ENCODE results near the gene COL4A2. TPM values are rescaled to one million over a fixed set of nuclear protein-coding genes. Genes with fewer than 3 reads are reported as not detected.

Gene COL4A2
- polyA plus RNA-seq, 4 donors: 384 to 475 (median 465) TPM

DNA sequence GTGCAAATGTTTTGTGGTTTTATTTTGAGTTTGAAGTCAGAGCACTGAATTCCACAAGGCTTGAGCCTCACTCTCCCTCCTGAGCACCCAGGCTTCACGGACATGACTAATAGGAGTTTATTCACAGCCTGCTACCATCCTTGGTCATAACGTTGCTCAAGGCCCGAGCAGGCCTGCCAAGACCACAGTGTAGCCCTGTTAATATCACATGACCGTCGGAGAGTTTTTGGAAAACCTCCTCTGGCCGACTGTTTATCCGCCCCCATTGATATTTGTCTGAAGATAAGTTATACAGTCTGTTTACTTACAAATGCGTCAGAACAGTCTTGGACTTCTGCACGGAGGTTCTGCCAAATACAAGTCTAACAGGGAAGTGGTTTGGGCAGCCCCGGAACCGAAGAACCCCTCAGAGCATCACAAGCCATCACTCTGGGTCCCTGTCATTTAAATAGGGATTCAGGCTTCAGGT, 89.9 kb downstream of the COL4A2 start:
- no peak for DNase-seq (ENCODE audit: low read depth in 4 of 4, low spot score in 3 of 4)

DNA sequence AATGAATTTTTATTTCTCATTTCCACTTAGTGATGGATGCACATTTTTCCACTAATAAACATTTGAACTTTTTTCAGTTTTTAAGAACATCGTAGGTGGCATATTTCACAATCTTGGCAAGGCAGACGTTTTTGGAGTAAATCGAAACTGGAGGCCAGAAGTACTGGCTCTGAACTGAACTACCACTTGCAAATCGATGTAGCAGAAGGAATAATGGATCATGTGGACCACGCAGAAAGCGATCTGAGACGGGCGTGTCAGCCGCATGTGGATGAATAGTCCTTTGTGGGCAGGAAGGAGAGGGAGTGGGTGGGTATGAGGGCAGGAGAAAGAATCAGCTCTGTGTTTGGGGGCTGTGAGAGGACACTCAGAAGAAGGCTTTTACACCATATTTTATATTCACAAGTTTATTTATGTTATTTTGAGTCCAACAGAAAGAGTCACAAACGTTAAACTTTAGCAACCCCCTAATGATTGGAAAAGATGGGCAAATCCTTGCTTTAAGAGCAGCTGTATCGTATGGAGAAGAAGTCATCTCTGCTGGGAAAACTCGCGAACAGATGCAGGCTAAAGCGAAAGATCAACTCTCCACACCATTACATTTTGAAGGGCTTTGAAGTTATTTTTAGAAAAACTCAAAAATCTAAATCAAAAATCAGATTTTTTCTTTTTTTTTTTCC, 90.5 kb downstream of the COL4A2 start:
- DNase-seq (ENCODE audit: low read depth in 4 of 4, low spot score in 3 of 4): no peak

DNA sequence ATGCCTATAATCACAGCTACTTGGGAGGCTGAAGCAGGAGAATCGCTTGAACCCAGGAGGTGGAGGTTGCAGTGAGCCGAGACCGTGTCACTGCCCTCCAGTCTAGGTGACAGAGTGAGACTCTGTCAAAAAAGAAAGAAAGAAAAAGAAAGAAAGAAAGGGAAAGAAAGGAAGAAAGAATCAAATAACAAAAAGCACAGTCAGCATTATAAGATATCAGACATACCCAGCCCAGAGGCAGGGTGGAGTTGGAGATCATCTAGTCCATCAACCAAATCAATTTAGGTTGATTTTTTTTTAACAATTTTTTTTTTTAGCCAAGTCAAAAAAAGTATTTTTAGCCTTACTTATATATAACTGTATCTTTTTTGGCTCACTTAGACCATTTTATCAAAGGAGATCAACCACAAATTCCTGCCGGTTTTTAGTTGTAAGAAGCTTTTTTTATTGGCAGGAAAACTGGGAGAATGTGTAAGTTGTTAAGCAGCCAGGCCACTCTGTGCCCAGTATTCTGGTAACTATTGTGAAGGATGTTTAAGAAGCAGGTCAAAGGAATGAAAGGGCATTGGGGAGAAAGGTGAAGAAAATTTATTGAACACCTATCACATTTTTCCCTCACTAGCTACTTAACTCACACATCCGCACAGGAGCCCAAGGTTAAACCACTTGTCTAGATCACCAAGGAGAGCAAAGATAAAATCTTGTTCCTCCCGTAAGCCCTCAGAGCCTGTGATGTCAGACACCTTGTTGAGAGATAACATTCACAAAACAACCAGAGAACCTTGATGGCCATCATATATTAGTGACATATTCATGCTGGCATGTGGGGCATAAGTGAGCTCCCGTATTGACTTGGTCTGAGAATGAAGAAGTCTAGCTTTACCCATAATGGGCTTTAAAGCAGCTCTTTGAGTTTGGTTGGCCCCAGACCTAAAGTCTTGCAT, 91.8 kb downstream of the COL4A2 start:
- no peak for DNase-seq (ENCODE audit: low read depth in 4 of 4, low spot score in 3 of 4)

DNA sequence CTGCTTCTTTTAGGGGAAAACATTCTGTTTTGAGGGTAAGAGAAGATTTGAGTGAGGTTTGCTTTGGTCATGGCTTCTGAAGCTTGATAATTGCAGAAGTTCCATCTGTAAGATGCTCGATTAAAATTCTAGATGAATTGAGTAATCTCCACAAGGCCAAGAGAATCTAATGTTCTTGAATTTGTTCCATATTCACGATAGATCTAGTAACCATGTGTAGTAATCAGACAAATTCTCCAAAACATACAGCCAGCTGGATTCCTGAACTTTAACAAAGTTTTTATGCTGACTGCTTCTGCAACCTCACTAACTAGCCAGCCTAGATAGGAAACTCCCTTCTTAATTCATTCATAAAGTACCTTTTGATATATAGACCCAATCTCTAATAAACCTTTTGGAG, 92.7 kb downstream of the COL4A2 start:
- DNase-seq (ENCODE audit: low read depth in 4 of 4, low spot score in 3 of 4): no peak

DNA sequence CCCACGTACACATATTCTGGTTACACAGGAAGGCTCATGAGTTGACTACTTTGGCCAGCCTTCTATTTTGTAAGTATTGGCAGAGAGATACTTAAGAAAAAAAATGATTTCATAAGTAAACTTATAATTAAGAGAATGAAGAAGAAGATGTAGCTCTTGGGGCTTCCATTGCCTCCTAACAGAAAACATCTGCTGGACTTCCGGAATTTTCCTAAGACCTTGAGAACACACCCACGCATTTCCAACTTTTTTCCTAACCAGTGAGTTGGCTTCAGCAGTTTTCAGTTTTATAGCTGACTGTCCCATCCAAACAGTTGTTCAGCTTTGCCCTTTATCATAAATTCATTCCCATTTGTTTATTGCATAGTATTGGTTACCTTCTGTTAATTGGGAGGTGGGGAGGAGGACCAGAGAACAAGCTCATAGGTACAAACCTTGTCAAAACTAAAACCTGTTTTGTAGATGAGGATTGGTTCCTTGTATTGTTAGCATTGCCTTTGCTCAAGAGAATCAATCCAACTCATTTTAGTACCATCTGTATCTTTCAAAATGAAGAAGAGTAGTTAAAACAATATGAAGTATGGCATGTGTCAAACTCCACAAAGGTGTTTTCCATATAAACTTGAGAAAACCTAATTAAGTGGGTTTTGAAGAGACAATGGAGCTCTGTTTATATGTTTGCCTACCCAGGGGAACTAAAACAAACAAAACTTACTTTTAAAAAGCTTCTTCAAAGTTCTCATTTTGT, 93.9 kb downstream of the COL4A2 start:
- DNase-seq (ENCODE audit: low read depth in 4 of 4, low spot score in 3 of 4): no peak

DNA sequence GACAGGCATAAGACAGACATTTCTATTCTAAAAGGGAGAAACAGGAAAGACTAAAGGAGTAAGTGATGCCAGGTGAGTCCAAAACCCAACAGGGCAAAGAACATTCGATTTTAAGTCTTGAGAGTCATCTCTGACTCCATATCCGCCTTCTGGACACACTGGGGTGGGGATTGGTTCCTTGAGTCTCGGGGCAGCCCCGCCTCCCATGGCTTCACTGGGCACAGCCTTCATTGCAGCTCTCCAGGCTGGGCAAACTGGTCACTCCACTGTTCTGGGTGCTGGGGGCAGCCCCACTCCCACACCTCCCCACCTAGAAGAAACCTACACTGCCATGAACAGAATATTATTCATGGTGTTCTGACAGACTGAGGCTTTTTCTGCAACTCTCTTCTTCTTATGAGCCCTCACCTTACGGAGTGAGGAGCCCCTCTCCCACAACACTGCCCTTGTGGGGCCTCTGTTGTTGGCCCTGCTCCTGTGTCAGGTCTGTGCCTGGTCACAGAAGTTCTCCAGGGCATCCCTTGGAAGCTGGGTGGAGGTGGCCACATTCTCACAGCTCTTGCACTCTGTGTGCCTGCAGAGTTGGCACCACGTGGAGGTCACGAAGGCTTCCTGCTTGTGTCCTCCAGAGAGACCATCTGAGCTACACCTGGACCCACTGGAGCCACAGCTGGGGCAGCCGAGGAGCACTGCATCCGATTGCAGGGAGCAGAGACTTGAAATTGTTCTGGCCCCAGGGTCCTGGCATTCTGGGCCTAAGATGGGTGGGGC, 95.4 kb downstream of the COL4A2 start:
- DNase-seq (ENCODE audit: low read depth in 4 of 4, low spot score in 3 of 4): no peak

DNA sequence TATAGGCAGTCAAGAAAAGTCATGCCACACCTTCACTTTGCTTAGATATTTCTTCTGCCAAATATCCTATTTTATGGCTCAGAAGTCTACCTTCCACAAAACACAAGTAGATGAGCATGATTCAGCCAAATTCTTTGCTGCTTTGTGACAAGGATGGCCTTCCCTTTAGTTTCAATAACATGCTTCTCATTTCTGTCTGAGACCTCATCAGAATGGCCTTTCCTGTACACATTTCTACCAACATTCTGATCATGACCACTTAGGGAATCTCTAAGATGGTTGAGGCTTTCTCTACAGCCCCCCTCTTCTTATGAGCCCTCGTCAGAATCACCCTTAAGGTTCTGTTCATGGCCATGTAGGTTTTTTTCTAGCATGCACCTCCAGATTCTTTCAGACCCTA, 96.2 kb downstream of the COL4A2 start:
- DNase-seq (ENCODE audit: low read depth in 4 of 4, low spot score in 3 of 4): no peak

DNA sequence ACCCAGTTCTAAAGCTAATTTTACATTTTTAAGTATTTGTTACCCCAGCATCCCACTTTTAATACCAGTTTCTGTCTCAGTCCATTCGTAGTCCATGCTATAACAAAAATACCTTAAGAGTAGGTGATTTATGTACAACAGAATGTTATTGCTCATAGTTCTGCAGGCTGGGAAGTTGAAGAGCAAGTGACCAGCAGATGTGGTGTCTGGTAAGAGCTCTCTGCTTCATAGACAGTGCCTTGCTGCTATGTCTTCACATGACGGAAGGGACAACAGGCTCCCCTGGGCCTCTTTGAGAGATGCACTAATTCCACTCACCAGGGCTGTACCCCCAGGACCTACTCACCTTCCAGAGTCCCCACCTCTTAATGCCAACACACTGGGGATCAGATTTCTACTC, 96.6 kb downstream of the COL4A2 start:
- DNase-seq (ENCODE audit: low read depth in 4 of 4, low spot score in 3 of 4): no peak

DNA sequence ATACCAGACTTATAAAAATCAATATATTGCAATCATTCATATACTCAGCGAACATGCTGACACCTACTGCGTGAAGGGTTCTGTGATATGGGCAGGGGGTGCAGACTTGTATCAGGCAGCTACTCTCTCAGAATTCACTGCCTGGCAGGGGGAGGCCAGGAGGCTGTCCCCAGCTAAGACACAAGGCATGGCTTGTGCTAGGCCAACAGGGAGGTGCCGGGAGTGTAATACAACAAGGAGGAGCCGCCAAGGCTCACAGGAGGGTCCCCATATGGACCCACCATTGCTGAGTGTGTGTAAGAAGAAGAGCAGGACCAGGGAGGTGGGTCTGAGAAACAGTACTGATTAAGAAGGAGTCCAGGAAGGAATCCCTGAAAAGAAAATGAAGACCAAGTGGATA, 97.2 kb downstream of the COL4A2 start:
- no peak for DNase-seq (ENCODE audit: low read depth in 4 of 4, low spot score in 3 of 4)

DNA sequence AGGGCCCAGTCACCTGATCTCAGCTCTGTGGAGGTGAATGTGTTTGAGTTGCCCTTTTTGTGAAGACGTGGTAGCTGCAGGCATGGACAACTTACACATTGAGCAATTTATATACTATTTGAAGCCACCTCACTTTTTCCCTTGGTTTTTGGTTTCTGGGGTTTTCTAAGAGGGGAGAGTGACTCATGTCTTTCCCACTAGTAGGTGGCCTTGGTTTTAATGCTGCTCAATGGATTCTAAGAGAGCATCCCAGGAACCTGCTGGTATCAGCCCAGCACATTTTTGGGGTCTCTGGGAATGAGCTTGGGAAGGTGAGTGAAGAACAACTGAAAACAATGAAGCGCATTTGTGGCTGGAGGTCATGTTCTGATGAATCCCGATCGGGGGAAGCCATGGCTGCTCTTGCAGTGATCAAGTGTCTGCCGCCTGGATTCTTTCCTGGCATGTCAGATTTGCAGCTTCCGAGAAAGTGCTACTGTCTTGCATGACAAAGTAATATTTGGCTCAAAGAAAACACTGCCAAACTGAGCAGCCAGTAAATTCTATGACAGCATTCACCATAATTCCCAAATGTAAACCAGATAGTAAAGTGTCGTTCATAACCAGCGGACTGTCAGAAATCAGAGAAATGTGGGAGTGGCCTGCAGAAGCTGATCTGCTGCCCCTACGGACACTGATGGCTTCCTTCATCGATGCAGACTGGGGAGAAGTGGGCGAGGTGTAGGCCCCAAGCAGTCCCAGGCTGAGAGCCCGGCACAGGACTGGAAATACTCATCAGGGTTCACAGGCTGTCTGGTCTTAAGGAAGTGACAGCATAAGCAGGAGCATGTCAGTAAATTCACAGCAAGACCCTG, 98.7 kb downstream of the COL4A2 start:
- DNase-seq (ENCODE audit: low read depth in 4 of 4, low spot score in 3 of 4): no peak

DNA sequence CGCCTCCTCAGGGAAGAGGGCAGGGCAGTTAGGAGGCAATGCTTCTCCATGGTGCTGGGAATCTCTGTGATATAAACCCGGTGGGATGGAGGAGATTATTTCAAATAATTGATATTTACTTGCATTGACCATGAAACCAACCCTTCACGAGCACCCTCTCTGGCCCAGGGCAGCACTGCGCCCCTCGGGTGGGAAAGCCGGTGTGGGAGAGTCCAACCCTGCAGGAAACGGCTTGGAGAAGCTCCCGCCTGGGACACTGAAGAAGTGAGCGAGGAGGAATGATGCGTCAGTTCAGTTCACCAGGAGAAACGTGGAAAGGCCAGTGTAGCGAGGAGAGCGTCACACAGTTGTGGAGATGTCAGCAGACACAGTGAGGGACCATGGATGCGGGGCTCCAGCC, 99.9 kb downstream of the COL4A2 start:
- no peak for DNase-seq (ENCODE audit: low read depth in 4 of 4, low spot score in 3 of 4)

DNA sequence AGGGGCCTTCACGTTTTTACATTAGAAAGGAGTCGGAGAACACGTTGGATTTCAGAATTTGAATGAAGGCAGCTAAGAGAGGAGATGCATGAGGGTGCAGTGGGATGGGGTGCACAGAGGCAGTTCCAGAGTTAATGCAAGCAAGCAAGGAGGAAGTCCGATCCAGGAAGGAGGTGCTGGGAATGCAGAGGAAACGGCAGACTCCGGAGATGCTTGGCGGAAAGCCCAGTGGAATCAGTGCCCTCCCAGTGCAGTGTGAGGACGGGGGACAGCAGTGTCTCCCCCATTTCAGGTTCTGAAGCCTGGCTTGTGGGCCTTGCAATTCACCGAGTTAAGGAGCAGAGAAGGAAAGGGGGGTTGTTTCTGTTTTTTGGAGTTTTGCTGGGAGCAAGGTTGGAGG, 100.4 kb downstream of the COL4A2 start:
- DNase-seq (ENCODE audit: low read depth in 4 of 4, low spot score in 3 of 4): no peak

DNA sequence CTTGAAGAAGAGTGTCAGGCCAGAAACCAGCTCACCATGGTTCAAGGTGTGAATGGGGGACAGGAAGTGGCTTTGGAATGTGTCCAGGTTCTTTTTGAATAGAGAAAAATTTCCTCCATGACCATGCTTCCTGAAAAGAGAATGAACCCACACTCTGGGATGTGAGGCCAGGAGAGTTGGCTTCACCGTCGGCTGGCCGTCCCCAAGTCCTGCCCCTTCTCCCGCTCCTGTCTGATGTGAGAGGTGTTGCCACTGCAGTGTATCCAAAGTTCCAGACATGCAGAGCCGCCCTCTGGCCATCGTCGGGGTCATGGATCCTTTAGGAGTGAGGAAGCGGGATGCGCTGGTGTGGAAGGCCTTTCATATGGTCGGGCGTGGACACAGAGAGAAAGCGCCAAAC, 101.2 kb downstream of the COL4A2 start:
- DNase-seq (ENCODE audit: low read depth in 4 of 4, low spot score in 3 of 4): no peak

DNA sequence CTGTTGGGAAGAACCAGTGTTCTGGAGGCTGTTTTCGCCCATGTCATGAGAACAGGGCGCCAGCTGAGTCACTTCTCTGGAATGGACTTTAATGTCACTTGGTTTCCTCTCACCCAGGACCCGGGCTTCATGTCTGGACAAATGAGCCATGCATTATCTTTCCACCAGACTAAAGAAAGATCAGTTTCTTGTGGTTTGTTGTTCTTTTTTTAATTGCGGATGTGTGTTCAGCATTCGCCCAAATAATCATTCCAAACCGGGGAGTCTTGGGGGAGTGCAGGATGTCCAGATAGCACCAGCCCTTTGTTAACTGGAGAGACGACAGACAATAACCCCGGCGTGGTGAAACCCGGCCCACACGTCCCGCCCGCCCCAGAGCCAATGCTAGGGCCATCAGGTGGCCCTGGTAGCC, 102.5 kb downstream of the COL4A2 start:
- no peak for DNase-seq (ENCODE audit: low read depth in 4 of 4, low spot score in 3 of 4)

DNA sequence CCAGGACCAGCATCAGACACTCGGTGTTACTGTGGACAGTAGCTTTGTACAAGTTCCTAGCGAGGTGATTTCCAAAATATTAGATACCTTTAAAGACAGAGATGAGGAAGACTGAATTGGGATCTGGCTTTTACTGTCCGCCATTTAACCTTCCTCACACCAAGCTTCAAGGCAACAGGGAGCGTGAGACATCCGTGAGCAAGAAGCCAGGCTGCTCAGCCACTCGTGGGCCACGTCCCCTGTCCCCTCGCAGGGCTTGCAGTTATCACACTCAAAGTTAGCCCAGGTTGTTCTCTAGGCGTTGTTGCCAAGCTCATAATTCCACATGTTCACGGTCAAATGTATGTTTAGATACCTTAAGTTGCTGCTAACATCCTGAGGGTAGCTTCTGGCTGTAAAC, 102.9 kb downstream of the COL4A2 start:
- DNase-seq (ENCODE audit: low read depth in 4 of 4, low spot score in 3 of 4): no peak

DNA sequence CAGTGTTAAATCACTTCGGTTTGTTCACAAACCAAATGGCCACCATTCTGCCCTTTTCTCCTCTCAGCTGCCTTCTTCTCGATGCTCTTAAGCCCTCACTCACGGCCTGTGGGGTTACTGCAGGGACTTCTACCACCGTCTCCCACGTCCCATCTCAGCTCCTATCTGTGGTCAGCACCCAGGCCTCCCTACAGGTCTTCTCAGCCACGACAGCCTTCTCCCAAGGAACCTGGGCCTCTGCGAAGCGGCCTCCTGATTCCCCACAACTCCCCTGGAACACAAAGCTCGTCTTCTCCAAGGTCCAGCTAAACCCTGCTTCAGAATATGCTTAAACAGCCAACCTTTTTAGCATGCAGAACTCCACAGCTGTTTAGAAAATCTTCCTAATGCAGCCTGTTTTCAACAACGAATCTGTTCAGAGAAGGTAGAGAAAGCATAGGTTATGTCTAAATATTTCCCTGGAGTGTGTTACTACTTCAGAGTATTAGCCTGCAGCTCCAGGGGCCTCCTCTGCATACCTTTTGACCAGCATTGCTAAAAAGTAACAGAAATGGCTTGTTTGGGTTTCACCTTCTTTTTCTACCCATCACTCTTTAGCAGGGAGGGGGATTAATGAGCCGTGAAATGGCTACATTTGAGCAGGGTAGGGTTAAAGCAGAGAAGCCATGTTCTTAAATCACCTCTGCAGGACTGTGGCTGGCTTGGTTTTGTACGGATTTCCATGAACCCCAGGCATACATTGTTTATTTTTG, 104.0 kb downstream of the COL4A2 start:
- DNase-seq (ENCODE audit: low read depth in 4 of 4, low spot score in 3 of 4): peak in 3 of 4 donors; percentile 70 to 73 (median 70)

DNA sequence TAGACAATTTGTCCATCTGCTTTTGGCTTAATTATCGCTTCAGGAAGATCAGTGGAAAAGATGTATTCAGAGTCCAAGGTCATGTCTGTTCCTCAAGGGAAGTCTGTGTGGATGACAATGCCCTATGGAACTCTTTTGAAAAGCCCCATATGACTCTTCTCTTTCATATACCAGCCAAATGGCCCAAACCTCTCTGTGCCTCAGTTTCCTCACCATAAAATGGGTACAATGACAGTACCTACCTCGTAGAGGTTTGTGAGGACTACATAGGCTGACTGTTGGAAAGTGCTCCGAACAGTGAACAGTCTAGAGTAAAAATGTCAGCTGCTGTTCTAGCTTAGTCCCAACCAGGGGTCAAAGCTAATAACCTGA, 104.6 kb downstream of the COL4A2 start:
- no peak for DNase-seq (ENCODE audit: low read depth in 4 of 4, low spot score in 3 of 4)

DNA sequence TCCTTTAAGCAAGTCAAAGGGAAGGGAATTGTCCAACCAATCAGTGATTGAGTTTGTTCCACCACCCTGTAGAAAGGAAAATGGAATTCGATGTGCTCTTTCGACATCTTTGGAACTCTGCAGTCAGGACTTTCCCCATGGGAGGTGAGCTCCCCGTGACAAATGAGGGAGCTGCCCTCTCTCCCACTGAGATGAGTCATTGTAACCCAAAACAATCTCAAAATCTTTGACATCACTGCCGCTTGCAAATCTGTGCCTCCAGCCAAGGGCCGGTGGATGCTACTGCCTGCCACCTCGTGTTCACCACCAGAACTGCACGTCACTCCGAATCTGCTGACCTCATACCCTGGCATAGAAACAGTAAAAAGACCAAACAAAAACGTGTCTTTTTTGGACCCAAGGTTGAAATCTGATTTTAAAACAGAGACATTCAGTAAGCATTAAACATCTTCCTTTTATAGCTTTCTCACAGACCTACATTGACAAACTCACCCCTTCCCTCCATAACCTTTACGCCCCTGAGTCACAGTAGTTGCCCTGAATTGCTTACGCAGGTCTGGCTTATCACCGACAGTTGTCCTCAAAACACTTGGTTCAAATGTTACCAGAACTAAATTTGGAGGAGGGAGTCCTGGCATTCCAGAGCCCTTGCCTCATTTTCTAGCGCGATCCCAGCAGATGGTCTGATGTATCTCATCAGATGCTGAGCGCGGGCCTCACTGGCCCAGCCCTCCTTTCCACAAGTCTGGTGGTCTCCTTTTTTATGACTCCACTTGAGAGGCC, 105.2 kb downstream of the COL4A2 start:
- peak; percentile 66 to 78 (median 72) for DNase-seq (ENCODE audit: low read depth in 4 of 4, low spot score in 3 of 4)
